IMR-90 (cell line): Measurements from ENCODE around the gene DCLK1. TPM values are rescaled to one million over a fixed set of nuclear protein-coding genes. Genes with fewer than 3 reads are reported as not detected.

Experiments used
- ATAC-seq: fragments of 200-7000 bp; cut with Tn5 transposase; 2 replicates; pipeline ENCODE4 v1.9.1; 2020; ENCODE audit warnings: low read depth, mild to moderate bottlenecking, moderate library complexity
- BruUV-seq: library from RNA; stranded (reverse); fragments of 400-500 nt; replicated peaks from 2 replicates; lab custom pipeline; 2021; lab: Mats Ljungman, UMichigan
- CTCF ChIA-PET: fragments of 300-600 bp; formaldehyde crosslinking; extraction: SDS; loops from one replicate; lab custom pipeline; 2021; ENCODE audit warnings: antibody characterized with exemption; lab: Yijun Ruan, JAX
- POLR2A ChIA-PET: fragments of 300-600 bp; sonication (Branson Sonifier 250); formaldehyde crosslinking; loops from one replicate; lab custom pipeline; 2022; ENCODE audit warnings: antibody characterized with exemption; ENCODE audit not compliant: unreplicated experiment; lab: Charles Lee
- DNase-seq: peaks from one replicate; pipeline ENCODE4 v3.0.0; 2013
- H2AFZ ChIP-seq: replicated peaks from 2 replicates; pipeline ENCODE3; 2013; ENCODE audit warnings: low read length, mild to moderate bottlenecking; ENCODE audit not compliant: poor library complexity
- H2AK5ac ChIP-seq: 2 replicates; pipeline ENCODE4 v1.6.1; 2013; ENCODE audit warnings: low read depth, low read length, inconsistent platforms
- H2AK9ac ChIP-seq: replicated peaks from 2 replicates; pipeline ENCODE3; 2013; ENCODE audit warnings: mild to moderate bottlenecking, low read depth, low read length, moderate library complexity; ENCODE audit not compliant: poor library complexity
- H2BK120ac ChIP-seq: 2 replicates; pipeline ENCODE4 v1.6.1; 2013; ENCODE audit warnings: low read depth, low read length, inconsistent platforms
- H2BK15ac ChIP-seq: 3 replicates; pipeline ENCODE4 v1.6.1; 2013; ENCODE audit warnings: low read depth, low read length, inconsistent platforms
- H2BK20ac ChIP-seq: 2 replicates; pipeline ENCODE4 v1.6.1; 2013; ENCODE audit warnings: low read depth, mild to moderate bottlenecking, inconsistent platforms, low read length, moderate library complexity
- H2BK5ac ChIP-seq: 2 replicates; pipeline ENCODE4 v1.6.1; 2013; ENCODE audit warnings: mild to moderate bottlenecking, low read depth, low read length, inconsistent platforms; ENCODE audit not compliant: poor library complexity, severe bottlenecking
- H3K14ac ChIP-seq: replicated peaks from 2 replicates; pipeline ENCODE4 v1.6.1; 2013; ENCODE audit warnings: low read depth, low read length, inconsistent platforms
- H3K18ac ChIP-seq: 2 replicates; pipeline ENCODE4 v1.6.1; 2013; ENCODE audit warnings: low read depth, low read length, control low read depth
- H3K23ac ChIP-seq: 2 replicates; pipeline ENCODE4 v1.6.1; 2013; ENCODE audit warnings: low read depth, low read length, inconsistent platforms
- H3K27ac ChIP-seq: 2 replicates; pipeline ENCODE4 v1.5.1; 2013; ENCODE audit warnings: mild to moderate bottlenecking, control low read depth, low read length; ENCODE audit not compliant: insufficient read depth
- H3K27me3 ChIP-seq: 2 replicates; pipeline ENCODE4 v1.6.1; 2013; ENCODE audit warnings: low read length; ENCODE audit not compliant: control insufficient read depth, insufficient read depth
- H3K36me3 ChIP-seq: 2 replicates; pipeline ENCODE4 v1.6.1; 2013; ENCODE audit warnings: low read length, mixed read lengths; ENCODE audit not compliant: control insufficient read depth, insufficient read depth
- H3K4ac ChIP-seq: 2 replicates; pipeline ENCODE4 v1.6.1; 2013; ENCODE audit warnings: low read depth, low read length, inconsistent platforms
- H3K4me1 ChIP-seq: 2 replicates; pipeline ENCODE4 v1.6.1; 2013; ENCODE audit warnings: low read length, mixed read lengths; ENCODE audit not compliant: control insufficient read depth, insufficient read depth
- H3K4me2 ChIP-seq: 2 replicates; pipeline ENCODE4 v1.6.1; 2013; ENCODE audit warnings: low read depth, mild to moderate bottlenecking, control low read depth, low read length, moderate library complexity
- H3K4me3 ChIP-seq: 2 replicates; pipeline ENCODE4 v1.5.1; 2013; ENCODE audit warnings: low read depth, mild to moderate bottlenecking, control low read depth, low read length, moderate library complexity; ENCODE audit not compliant: insufficient read depth
- H3K56ac ChIP-seq: 2 replicates; pipeline ENCODE4 v1.6.1; 2013; ENCODE audit warnings: low read length, inconsistent platforms; ENCODE audit not compliant: insufficient read depth; ENCODE audit errors: extremely low read depth
- H3K79me1 ChIP-seq, 2 experiments: 2 replicates each; pipeline ENCODE4 v1.6.1; 2013; ENCODE audit warnings: low read length in 2 of 2, inconsistent platforms in 1 of 2, low read depth in 1 of 2
- H3K9ac ChIP-seq: 2 replicates; pipeline ENCODE4 v1.6.1; 2013; ENCODE audit warnings: low read depth, low read length, control low read depth
- H3K9me1 ChIP-seq: 2 replicates; pipeline ENCODE4 v1.6.1; 2013; ENCODE audit warnings: low read length, inconsistent platforms; ENCODE audit not compliant: insufficient read depth
- H3K9me3 ChIP-seq: 2 replicates; pipeline ENCODE4 v1.6.1; 2013; ENCODE audit warnings: low read length; ENCODE audit not compliant: control insufficient read depth, insufficient read depth
- H4K20me1 ChIP-seq: 2 replicates; pipeline ENCODE4 v1.6.1; 2013; ENCODE audit warnings: low read length, inconsistent platforms; ENCODE audit not compliant: insufficient read depth
- H4K5ac ChIP-seq: 2 replicates; pipeline ENCODE4 v1.6.1; 2013; ENCODE audit warnings: mild to moderate bottlenecking, low read depth, low read length, control low read depth
- H4K8ac ChIP-seq, 2 experiments: 2 replicates each; pipeline ENCODE4 v1.6.1; 2013; ENCODE audit warnings: low read depth in 2 of 2, low read length in 2 of 2, control low read depth in 1 of 2, inconsistent platforms in 1 of 2
- H4K91ac ChIP-seq: 2 replicates; pipeline ENCODE4 v1.6.1; 2013; ENCODE audit warnings: low read depth, low read length, inconsistent platforms; ENCODE audit not compliant: insufficient read depth
- CEBPB ChIP-seq: IDR thresholded peaks from 2 replicates; pipeline ENCODE4 v1.6.1; 2012; ENCODE audit warnings: low read depth, low read length, improper control_type of control experiment
- CHD1 ChIP-seq: IDR thresholded peaks from 2 replicates; pipeline ENCODE4 v1.6.1; 2012; ENCODE audit warnings: low read depth, low read length, improper control_type of control experiment
- MAFK ChIP-seq: IDR thresholded peaks from 2 replicates; pipeline ENCODE4 v1.6.1; 2012; ENCODE audit warnings: low read depth, low read length, improper control_type of control experiment
- MXI1 ChIP-seq: IDR thresholded peaks from 2 replicates; pipeline ENCODE4 v1.6.1; 2012; ENCODE audit warnings: low read depth, mild to moderate bottlenecking, low read length, moderate library complexity, borderline replicate concordance
- NFE2L2 ChIP-seq: fragments of 150-350 bp; IDR thresholded peaks from 2 replicates; pipeline ENCODE4 v1.6.1; 2016; ENCODE audit warnings: low read depth, mild to moderate bottlenecking, low read length
- POLR2A ChIP-seq: IDR thresholded peaks from 2 replicates; pipeline ENCODE4 v1.6.1; 2012; ENCODE audit warnings: mild to moderate bottlenecking, low read depth, low read length
- RAD21 ChIP-seq: IDR thresholded peaks from 2 replicates; pipeline ENCODE4 v1.6.1; 2012; ENCODE audit warnings: low read length, improper control_type of control experiment
- RFX5 ChIP-seq: IDR thresholded peaks from 2 replicates; pipeline ENCODE4 v1.8.0; 2012; ENCODE audit warnings: low read depth, mild to moderate bottlenecking, low read length, moderate library complexity
- SMC3 ChIP-seq: fragments of 150-350 bp; IDR thresholded peaks from 2 replicates; pipeline ENCODE4 v1.6.1; 2016; ENCODE audit warnings: low read depth, mild to moderate bottlenecking, antibody characterized with exemption, low read length, moderate library complexity
- WGBS, 2 experiments: methylation state at CpG; one replicate each; pipeline versions ENCODE4 v1.1.5 to v1.1.7; 2013; ENCODE audit warnings: missing lambda C conversion rate in 2 of 2; ENCODE audit not compliant: insufficient read length in 1 of 2; ENCODE audit errors: extremely low coverage in 2 of 2; 5-methylcytosine and 5-hydroxymethylcytosine counted together
- dilution Hi-C: fragments of 300-500 bp; cut with HindIII; formaldehyde crosslinking; loops from one replicate; pipeline ENCODE4 v1.14.3; 2018; ENCODE audit warnings: low sequenced_read_pairs; ENCODE audit not compliant: unreplicated experiment
- in situ Hi-C: fragments of 300-500 bp; cut with MboI; formaldehyde crosslinking; loops from 3 replicates; pipeline ENCODE4 v1.14.3; 2019; ENCODE audit warnings: low sequenced_read_pairs, inconsistent platforms, mixed read lengths
- intact Hi-C: fragments of 100-400 bp; cut with micrococcal nuclease; formaldehyde crosslinking; loops from 2 replicates; pipeline ENCODE4 v1.10.0; 2022
- polyA plus RNA-seq, 3 experiments: library from polyadenylated mRNA; depleted of rRNA; stranded (reverse); fragments of >200 nt; gene quantifications; 2 replicates each; pipeline ENCODE4 v1.2.3, GENCODE V29; 2012; ENCODE audit warnings: low replicate concordance in 1 of 3
- total RNA-seq: library from RNA; depleted of rRNA; stranded (reverse); fragments of >200 nt; gene quantifications from 2 replicates; pipeline ENCODE4 v1.2.3, GENCODE V29; 2012
- TF ChIP-seq, protein P1 (sequence below): conservative IDR thresholded peaks from 2 replicates; pipeline ENCODE4 v1.5.1; 2012; ENCODE audit warnings: mild to moderate bottlenecking, low read depth, low read length, improper control_type of control experiment
- TF ChIP-seq, protein P2 (sequence below): fragments of 150-350 bp; IDR thresholded peaks from 2 replicates; pipeline ENCODE4 v1.6.1; 2017; ENCODE audit warnings: mild to moderate bottlenecking, antibody characterized with exemption, low read length, low read depth
- TF ChIP-seq, protein P3 (sequence below): fragments of 150-350 bp; IDR thresholded peaks from 2 replicates; pipeline ENCODE4 v1.6.1; 2016; ENCODE audit warnings: low read depth, mild to moderate bottlenecking, low read length, moderate library complexity, borderline replicate concordance

DCLK1 gene
- total and polyA plus RNA-seq, 2 of the 4 experiments (the other 2 are of a cell fraction) = under 0.01 to 0.02 TPM

DNA sequence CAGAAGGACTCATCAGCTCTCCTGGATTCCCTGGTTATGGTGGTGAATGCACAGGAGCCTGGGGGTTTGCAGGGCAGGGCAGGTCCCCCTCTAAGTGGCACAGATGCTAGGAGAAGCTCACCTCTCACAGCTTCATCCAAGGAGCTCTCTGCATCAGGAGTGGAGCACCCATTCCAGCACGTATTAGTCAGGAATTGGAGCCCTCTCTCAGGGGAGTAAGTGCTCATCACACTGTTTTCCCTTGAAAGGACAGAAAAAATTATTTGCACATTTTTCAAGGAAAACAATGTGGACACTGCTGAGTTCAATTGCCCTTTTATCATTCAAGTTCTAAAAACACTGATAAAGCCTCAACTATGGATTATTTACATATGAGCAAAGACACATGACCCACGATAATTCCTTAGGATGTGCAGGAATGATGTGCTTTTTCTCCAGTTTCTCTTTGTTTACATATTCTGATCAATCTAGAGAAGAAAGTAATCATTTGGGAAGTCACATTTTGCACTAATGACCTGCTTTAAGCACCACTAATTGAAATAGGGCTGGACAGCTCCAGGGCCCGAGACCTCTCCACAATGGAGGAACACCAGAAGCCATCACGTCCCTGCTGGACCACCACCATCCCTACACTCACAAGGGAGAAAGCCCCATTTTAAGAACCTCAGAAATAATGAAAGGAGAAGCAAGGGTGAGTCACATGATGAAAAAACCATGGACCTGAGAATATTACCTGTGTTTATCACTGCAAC, 42.6 kb upstream of the DCLK1 start:
- no peak overlapping the region for H2AK5ac ChIP-seq
- no peak overlapping the region for H2BK15ac ChIP-seq
- no peak overlapping the region for H2AFZ ChIP-seq
- no peaks in the 10 kb centered on the region for H3K4me1 ChIP-seq
- no peak overlapping the region for H3K18ac ChIP-seq
- H3K23ac ChIP-seq = no peak overlapping the region
- no peak overlapping the region for H3K14ac ChIP-seq
- intact Hi-C loops = no loop called here
- H3K9me3 ChIP-seq = no peaks in the 10 kb centered on the region
- no peak overlapping the region for H3K9ac ChIP-seq
- CTCF ChIA-PET = no interaction called here
- no peak overlapping the region for H4K5ac ChIP-seq
- no TSS peak for BruUV-seq
- in situ Hi-C loops = no loop called here
- ATAC-seq = no peak
- H3K4ac ChIP-seq = no peak overlapping the region
- H2AK9ac ChIP-seq = no peak overlapping the region
- no peaks in the 10 kb centered on the region for H4K20me1 ChIP-seq
- POLR2A ChIA-PET = no interaction called here
- no peaks in the 10 kb centered on the region for H3K9me1 ChIP-seq
- no peak overlapping the region for H4K8ac ChIP-seq
- H4K91ac ChIP-seq = no peak overlapping the region
- H3K36me3 ChIP-seq = no peaks in the 10 kb centered on the region
- TF ChIP-seq, protein P1, sequence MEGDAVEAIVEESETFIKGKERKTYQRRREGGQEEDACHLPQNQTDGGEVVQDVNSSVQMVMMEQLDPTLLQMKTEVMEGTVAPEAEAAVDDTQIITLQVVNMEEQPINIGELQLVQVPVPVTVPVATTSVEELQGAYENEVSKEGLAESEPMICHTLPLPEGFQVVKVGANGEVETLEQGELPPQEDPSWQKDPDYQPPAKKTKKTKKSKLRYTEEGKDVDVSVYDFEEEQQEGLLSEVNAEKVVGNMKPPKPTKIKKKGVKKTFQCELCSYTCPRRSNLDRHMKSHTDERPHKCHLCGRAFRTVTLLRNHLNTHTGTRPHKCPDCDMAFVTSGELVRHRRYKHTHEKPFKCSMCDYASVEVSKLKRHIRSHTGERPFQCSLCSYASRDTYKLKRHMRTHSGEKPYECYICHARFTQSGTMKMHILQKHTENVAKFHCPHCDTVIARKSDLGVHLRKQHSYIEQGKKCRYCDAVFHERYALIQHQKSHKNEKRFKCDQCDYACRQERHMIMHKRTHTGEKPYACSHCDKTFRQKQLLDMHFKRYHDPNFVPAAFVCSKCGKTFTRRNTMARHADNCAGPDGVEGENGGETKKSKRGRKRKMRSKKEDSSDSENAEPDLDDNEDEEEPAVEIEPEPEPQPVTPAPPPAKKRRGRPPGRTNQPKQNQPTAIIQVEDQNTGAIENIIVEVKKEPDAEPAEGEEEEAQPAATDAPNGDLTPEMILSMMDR = no peak
- TF ChIP-seq RAD21 = no peak
- TF ChIP-seq, protein P2, sequence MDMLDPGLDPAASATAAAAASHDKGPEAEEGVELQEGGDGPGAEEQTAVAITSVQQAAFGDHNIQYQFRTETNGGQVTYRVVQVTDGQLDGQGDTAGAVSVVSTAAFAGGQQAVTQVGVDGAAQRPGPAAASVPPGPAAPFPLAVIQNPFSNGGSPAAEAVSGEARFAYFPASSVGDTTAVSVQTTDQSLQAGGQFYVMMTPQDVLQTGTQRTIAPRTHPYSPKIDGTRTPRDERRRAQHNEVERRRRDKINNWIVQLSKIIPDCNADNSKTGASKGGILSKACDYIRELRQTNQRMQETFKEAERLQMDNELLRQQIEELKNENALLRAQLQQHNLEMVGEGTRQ = no peak
- no peak for TF ChIP-seq NFE2L2
- no peak for TF ChIP-seq CEBPB
- no peak for TF ChIP-seq POLR2A
- no peak for TF ChIP-seq SMC3
- TF ChIP-seq RFX5 = no peak
- TF ChIP-seq CHD1 = no peak
- TF ChIP-seq MAFK = no peak
- TF ChIP-seq, protein P3, sequence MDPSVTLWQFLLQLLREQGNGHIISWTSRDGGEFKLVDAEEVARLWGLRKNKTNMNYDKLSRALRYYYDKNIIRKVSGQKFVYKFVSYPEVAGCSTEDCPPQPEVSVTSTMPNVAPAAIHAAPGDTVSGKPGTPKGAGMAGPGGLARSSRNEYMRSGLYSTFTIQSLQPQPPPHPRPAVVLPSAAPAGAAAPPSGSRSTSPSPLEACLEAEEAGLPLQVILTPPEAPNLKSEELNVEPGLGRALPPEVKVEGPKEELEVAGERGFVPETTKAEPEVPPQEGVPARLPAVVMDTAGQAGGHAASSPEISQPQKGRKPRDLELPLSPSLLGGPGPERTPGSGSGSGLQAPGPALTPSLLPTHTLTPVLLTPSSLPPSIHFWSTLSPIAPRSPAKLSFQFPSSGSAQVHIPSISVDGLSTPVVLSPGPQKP = no peak
- no peak for TF ChIP-seq MXI1
- no peaks in the 10 kb centered on the region for H3K27me3 ChIP-seq
- H3K79me1 ChIP-seq = no peaks in the 10 kb centered on the region
- no peak overlapping the region for H3K4me2 ChIP-seq
- no CpG with 5 or more reads among the region's 4 CpGs for WGBS, 2 experiments
- no peak overlapping the region for H3K56ac ChIP-seq
- no peak overlapping the region for H3K4me3 ChIP-seq
- H3K27ac ChIP-seq = no peak overlapping the region
- no peak overlapping the region for H2BK120ac ChIP-seq
- dilution Hi-C loops = no loop called here
- no peak overlapping the region for H2BK5ac ChIP-seq
- H2BK20ac ChIP-seq = no peak overlapping the region
- DNase-seq = no peak
